Keratinocyte (primary cell): ENCODE measurements around the gene XRRA1.

ENCODE experiments used
- CTCF ChIP-seq, 3 experiments: IDR thresholded peaks in 1 of 3; conservative IDR thresholded peaks in 1 of 3; optimal IDR thresholded peaks in 1 of 3; 2 replicates in 2 of 3; 3 replicates in 1 of 3; pipeline versions ENCODE3 to v1.5.1; 2011; ENCODE audit warnings: low read length in 3 of 3, mild to moderate bottlenecking in 3 of 3, moderate library complexity in 2 of 3, control low read depth in 1 of 3, inconsistent platforms in 1 of 3; ENCODE audit not compliant: insufficient read depth in 2 of 3; ENCODE audit errors: extremely low read depth in 1 of 3
- EZH2 ChIP-seq: IDR thresholded peaks from one replicate; pipeline ENCODE4 v1.6.1; 2012; ENCODE audit warnings: inconsistent platforms, mild to moderate bottlenecking, low read length, moderate library complexity

DNA sequence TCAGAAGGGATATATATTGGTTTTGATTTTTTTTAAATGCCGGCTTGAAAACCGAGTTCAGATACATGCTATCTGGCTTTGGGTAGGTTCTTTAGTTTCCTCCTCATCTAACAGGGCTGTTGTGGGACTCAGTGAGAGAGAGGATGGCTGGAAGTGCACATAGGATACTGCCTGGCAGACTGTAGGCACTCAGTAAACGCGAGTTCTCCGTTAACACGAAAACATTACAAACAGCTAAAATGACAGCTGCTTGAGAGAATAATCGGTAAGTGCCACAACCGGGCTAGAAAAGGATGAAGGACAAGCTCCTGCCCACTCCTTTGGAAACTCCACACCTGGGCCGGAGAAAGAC, 369 bp downstream of the XRRA1 start:
- TF ChIP-seq EZH2 (no peak), CTCF (optimal IDR thresholded peaks at IDR 0.05 in 1 of 3, IDR thresholded peaks at IDR 0.05 in 1 of 3, conservative IDR thresholded peaks at IDR 0.05 in 1 of 3; ENCODE audit: extremely low read depth in 1 of 3, insufficient read depth in 2 of 3, low read length in 3 of 3) (no peak)
